Transverse colon (tissue), 4 donors: ENCODE measurements around the gene BUD23. TPM values are rescaled to one million over a fixed set of nuclear protein-coding genes. Genes with fewer than 3 reads are reported as not detected.

Experiments
- DNase-seq: peaks from one replicate; pipeline ENCODE4 v3.0.0-alpha.2; 2019
- H3K27ac ChIP-seq, 4 donors: fragments of 200-600 bp; sonication (generic); 2 replicates each; pipeline ENCODE4 v1.5.1; 2016 to 2018; ENCODE audit warnings: inconsistent platforms in 4 of 4
- H3K27me3 ChIP-seq: fragments of 200-600 bp; sonication (generic); 2 replicates; pipeline ENCODE4 v1.5.1; 2017; ENCODE audit warnings: inconsistent platforms
- H3K36me3 ChIP-seq, 4 donors: fragments of 200-600 bp; sonication (generic); 2 replicates each; pipeline ENCODE4 v1.5.1; 2017 to 2019; ENCODE audit warnings: inconsistent platforms in 4 of 4
- H3K4me1 ChIP-seq, 4 donors: fragments of 200-600 bp; sonication (generic); 2 replicates each; pipeline ENCODE4 v1.5.1; 2017 to 2020; ENCODE audit warnings: inconsistent platforms in 4 of 4
- H3K4me3 ChIP-seq, 4 donors: fragments of 200-600 bp; sonication (generic); 1 replicate in 1 of 4; 2 replicates in 3 of 4; pipeline versions ENCODE4 v1.5.1 to v1.6.1; 2017 to 2019; ENCODE audit warnings: inconsistent platforms in 4 of 4
- H3K9me3 ChIP-seq, 2 donors: fragments of 200-600 bp; sonication (generic); 2 replicates each; pipeline ENCODE4 v1.5.1; 2017 to 2019; ENCODE audit warnings: inconsistent platforms in 2 of 2
- CTCF ChIP-seq, 5 experiments: fragments of 200-600 bp in 3 of 5; fragments of 450-650 bp in 2 of 5; sonication (generic) in 3 of 5; IDR thresholded peaks; 1 replicate in 2 of 5; 2 replicates in 3 of 5; pipeline ENCODE4 v1.5.1; 2016 to 2017; ENCODE audit warnings: antibody characterized with exemption in 5 of 5, inconsistent platforms in 3 of 5, mild to moderate bottlenecking in 2 of 5, moderate library complexity in 1 of 5
- EP300 ChIP-seq: sonication (generic); formaldehyde crosslinking; IDR thresholded peaks from one replicate; pipeline ENCODE4 v1.6.1; 2017; ENCODE audit warnings: antibody characterized with exemption, low read depth
- POLR2A ChIP-seq: fragments of 450-650 bp; IDR thresholded peaks from one replicate; pipeline ENCODE4 v1.6.1; 2016; ENCODE audit warnings: antibody characterized with exemption, mild to moderate bottlenecking, moderate library complexity
- POLR2AphosphoS5 ChIP-seq, 3 donors: sonication (generic); formaldehyde crosslinking; IDR thresholded peaks; one replicate each; pipeline ENCODE4 v1.6.1; 2016; ENCODE audit warnings: antibody characterized with exemption in 3 of 3
- WGBS, 2 donors: methylation state at CpG; one replicate each; pipeline ENCODE4 v1.1.5; 2018; ENCODE audit warnings: low coverage in 1 of 2; 5-methylcytosine and 5-hydroxymethylcytosine counted together
- in situ Hi-C, 4 donors: fragments of 200-750 bp; cut with MboI; loops; one replicate each; pipeline versions ENCODE4 v1.15.0 to v1.15.1; 2017; ENCODE audit warnings: low sequenced_read_pairs in 3 of 4, low pct_ligation_motif_present in 1 of 4, low pct_unique_long_range_greater_than_20kb in 1 of 4
- intact Hi-C: fragments of 100-400 bp; cut with DNase I; formaldehyde crosslinking; loops from one replicate; pipeline ENCODE4 v1.15.1; 2023; ENCODE audit warnings: low total_unique reads
- total RNA-seq, 4 donors: library from RNA; depleted of rRNA; stranded (reverse); fragments of >200 nt; gene quantifications; one replicate each; pipeline ENCODE4 v1.1.0, GENCODE V29; 2016

The BUD23 gene
- total RNA-seq, 4 donors from 2014 or later: 12.0 to 55.9 (median 30.3) TPM

GRCh38 chr7:73699370-73700068 is 16.1 kb downstream of the BUD23 start:
- Histone ChIP-seq H3K36me3 (peaks cover 0 to 14% (median 6%) of the 10 kb centered on the region in 4 donors), H3K27ac (no peak overlapping the region), H3K9me3 (no peaks in the 10 kb centered on the region), H3K4me1 (peaks cover 5 to 12% (median 9%) of the 10 kb centered on the region in 4 donors), H3K27me3 (no peaks in the 10 kb centered on the region), H3K4me3 (no peak overlapping the region)
- no peak for DNase-seq
- WGBS, 2 donors: 79% methylated on average over 15 of the region's 15 CpGs; no CpG with 5 or more reads in 1 of the 2 donors
- TF ChIP-seq EP300 (no peak), CTCF (IDR thresholded peaks at IDR 0.05) (no peak), POLR2A (no peak)
- intact Hi-C loops: no loop called here
- in situ Hi-C loops: no loop called here

GRCh38 chr7:73700069-73700423 is 16.6 kb downstream of the BUD23 start:
- intact Hi-C loops (no loop called here), in situ Hi-C loops (no loop called here)
- Histone ChIP-seq H3K4me1 (peaks cover 7 to 17% (median 14%) of the 10 kb centered on the region in 4 donors), H3K36me3 (peaks cover 0 to 11% (median 4%) of the 10 kb centered on the region in 4 donors), H3K4me3 (no peak overlapping the region), H3K9me3 (no peaks in the 10 kb centered on the region), H3K27ac (no peak overlapping the region), H3K27me3 (no peaks in the 10 kb centered on the region)
- WGBS, 2 donors: 82% methylated on average over 14 of the region's 14 CpGs; no CpG with 5 or more reads in 1 of the 2 donors
- DNase-seq: no peak
- TF ChIP-seq POLR2A (no peak), EP300 (no peak), CTCF (IDR thresholded peaks at IDR 0.05) (no peak), POLR2AphosphoS5 (IDR thresholded peaks at IDR 0.05) (no peak)

GRCh38 chr7:73700581-73701134 is 17.3 kb downstream of the BUD23 start:
- Histone ChIP-seq H3K27me3 (no peaks in the 10 kb centered on the region), H3K9me3 (no peaks in the 10 kb centered on the region), H3K4me3 (no peak overlapping the region), H3K36me3 (peaks cover 0 to 10% (median 4%) of the 10 kb centered on the region in 4 donors), H3K4me1 (peaks cover 7 to 20% (median 16%) of the 10 kb centered on the region in 4 donors), H3K27ac (no peak overlapping the region)
- no peak for DNase-seq
- TF ChIP-seq POLR2AphosphoS5 (IDR thresholded peaks at IDR 0.05): no peak
- intact Hi-C loops: no loop called here
- in situ Hi-C loops: no loop called here
- WGBS, 2 donors: 92% methylated on average over 15 of the region's 15 CpGs; no CpG with 5 or more reads in 1 of the 2 donors

GRCh38 chr7:73701357-73701995 is 18.1 kb downstream of the BUD23 start:
- Histone ChIP-seq H3K9me3 (no peaks in the 10 kb centered on the region), H3K27ac (no peak overlapping the region), H3K27me3 (no peaks in the 10 kb centered on the region), H3K36me3 (peaks cover 0 to 7% (median under 1%) of the 10 kb centered on the region in 4 donors), H3K4me1 (peaks cover 7 to 20% (median 16%) of the 10 kb centered on the region in 4 donors), H3K4me3 (no peak overlapping the region)
- peak; percentile 62 for DNase-seq
- 72 to 100% methylated on average over 2 to 13 of the region's 13 CpGs for WGBS, 2 donors
- intact Hi-C loops (no loop called here), in situ Hi-C loops (no loop called here)
- TF ChIP-seq CTCF (IDR thresholded peaks at IDR 0.05) (peak; percentile 51 to 72 (median 61)), EP300 (no peak), POLR2AphosphoS5 (IDR thresholded peaks at IDR 0.05) (no peak)
